Keratinocyte (primary cell): ENCODE measurements around the gene DYNAP. TPM values are rescaled to one million over a fixed set of nuclear protein-coding genes. Genes with fewer than 3 reads are reported as not detected.

Source experiments
- DNase-seq: peaks from one replicate; pipeline ENCODE4 v3.0.0-alpha.2; 2011; ENCODE audit warnings: low read depth, missing footprints, low spot score
- FAIRE-seq: peaks from 2 replicates; lab custom pipeline; 2011; peaks lifted over from hg19 to GRCh38; lab: Jason Lieb, UNC
- H2AFZ ChIP-seq: 2 replicates; pipeline ENCODE4 v1.6.0; 2012; ENCODE audit warnings: low read length, control low read depth, inconsistent platforms; ENCODE audit not compliant: control insufficient read depth
- H3K27ac ChIP-seq: 2 replicates; pipeline ENCODE4 v1.5.1; 2011; ENCODE audit warnings: low read length; ENCODE audit not compliant: control insufficient read depth, insufficient read depth
- H3K27me3 ChIP-seq: 3 replicates; pipeline ENCODE4 v1.6.0; 2011; ENCODE audit warnings: low read length; ENCODE audit not compliant: control insufficient read depth, insufficient read depth; ENCODE audit errors: extremely low read depth
- H3K36me3 ChIP-seq, 2 experiments: 2 replicates in 1 of 2; 3 replicates in 1 of 2; pipeline ENCODE4 v1.5.1; 2011; ENCODE audit warnings: low read length in 2 of 2, mild to moderate bottlenecking in 1 of 2; ENCODE audit not compliant: control insufficient read depth in 2 of 2, insufficient read depth in 2 of 2; ENCODE audit errors: extremely low read depth in 1 of 2
- H3K4me1 ChIP-seq: 3 replicates; pipeline ENCODE4 v1.5.1; 2011; ENCODE audit warnings: low read length; ENCODE audit not compliant: control insufficient read depth, insufficient read depth; ENCODE audit errors: extremely low read depth
- H3K4me2 ChIP-seq: 3 replicates; pipeline ENCODE4 v1.6.0; 2011; ENCODE audit warnings: low read depth, low read length; ENCODE audit not compliant: control insufficient read depth, insufficient read depth; ENCODE audit errors: extremely low read depth
- H3K4me3 ChIP-seq, 3 experiments: fragments of 200-600 bp in 1 of 3; sonication (generic) in 1 of 3; 2 replicates in 2 of 3; 3 replicates in 1 of 3; pipeline ENCODE4 v1.5.1; 2011 to 2016; ENCODE audit warnings: low read length in 3 of 3, mild to moderate bottlenecking in 3 of 3, control low read depth in 2 of 3, inconsistent platforms in 1 of 3, low read depth in 1 of 3, mixed read lengths in 1 of 3, mixed run types in 1 of 3, moderate library complexity in 1 of 3; ENCODE audit not compliant: control insufficient read depth in 2 of 3, insufficient read depth in 2 of 3; ENCODE audit errors: extremely low read depth in 1 of 3
- H3K79me2 ChIP-seq: 2 replicates; pipeline ENCODE4 v1.6.0; 2012; ENCODE audit warnings: low read length; ENCODE audit not compliant: control insufficient read depth, insufficient read depth
- H3K9ac ChIP-seq: 3 replicates; pipeline ENCODE4 v1.6.0; 2011; ENCODE audit warnings: low read length; ENCODE audit not compliant: control insufficient read depth, insufficient read depth; ENCODE audit errors: extremely low read depth
- H3K9me1 ChIP-seq: 3 replicates; pipeline ENCODE4 v1.6.0; 2011; ENCODE audit warnings: low read length; ENCODE audit not compliant: control insufficient read depth, insufficient read depth; ENCODE audit errors: extremely low read depth
- H3K9me3 ChIP-seq: 2 replicates; pipeline ENCODE4 v1.5.1; 2012; ENCODE audit warnings: low read depth, low read length; ENCODE audit not compliant: control insufficient read depth
- H4K20me1 ChIP-seq: 3 replicates; pipeline ENCODE4 v1.6.0; 2011; ENCODE audit warnings: low read length; ENCODE audit not compliant: control insufficient read depth, insufficient read depth; ENCODE audit errors: extremely low read depth
- EZH2 ChIP-seq: IDR thresholded peaks from one replicate; pipeline ENCODE4 v1.6.1; 2012; ENCODE audit warnings: inconsistent platforms, mild to moderate bottlenecking, low read length, moderate library complexity
- dilution Hi-C: fragments of 300-500 bp; cut with MboI; formaldehyde crosslinking; loops from one replicate; pipeline ENCODE4 v1.7.0; 2020; ENCODE audit warnings: low sequenced_read_pairs; ENCODE audit not compliant: extremely low pct_ligation_motif_present
- polyA plus RNA-seq, 5 experiments: library from polyadenylated mRNA; depleted of rRNA in 3 of 5; stranded (reverse) in 3 of 5; stranded (forward) in 1 of 5; unstranded in 1 of 5; fragments of >200 nt; gene quantifications; 1 replicate in 1 of 5; 2 replicates in 3 of 5; 3 replicates in 1 of 5; pipeline versions ENCODE4 v1.2.1 to v1.2.3, GENCODE V29; 2011 to 2012; ENCODE audit warnings: missing spikeins in 2 of 5, low read depth in 1 of 5, low replicate concordance in 1 of 5
- TF ChIP-seq, protein P1 (sequence below), 3 experiments: IDR thresholded peaks in 1 of 3; conservative IDR thresholded peaks in 1 of 3; optimal IDR thresholded peaks in 1 of 3; 2 replicates in 2 of 3; 3 replicates in 1 of 3; pipeline versions ENCODE3 to v1.5.1; 2011; ENCODE audit warnings: low read length in 3 of 3, mild to moderate bottlenecking in 3 of 3, moderate library complexity in 2 of 3, control low read depth in 1 of 3, inconsistent platforms in 1 of 3; ENCODE audit not compliant: insufficient read depth in 2 of 3; ENCODE audit errors: extremely low read depth in 1 of 3

Gene DYNAP
- polyA plus RNA-seq, 1 donor (not counting 4 experiments of a cell fraction or from before 2014, with no cell fraction given), result not detected

DNA sequence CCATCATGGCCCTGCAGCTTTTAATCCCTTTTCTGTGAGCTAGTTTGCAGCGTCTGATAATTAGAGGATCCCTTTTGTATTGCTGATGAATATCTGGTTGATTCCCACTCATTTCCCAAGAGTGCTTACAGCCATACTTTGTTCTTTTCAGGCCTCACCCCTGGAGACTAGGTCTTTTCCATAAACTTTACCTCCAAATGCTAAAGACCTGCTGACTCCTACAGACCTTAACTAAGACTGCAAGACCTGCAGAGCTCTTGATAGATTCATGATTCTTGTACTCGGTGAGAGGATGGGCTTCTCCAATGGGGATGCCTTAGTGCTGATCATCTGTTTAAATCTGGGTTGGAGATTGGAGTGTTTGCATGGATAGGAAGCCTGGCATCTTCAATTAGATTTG lies 33.1 kb upstream of the DYNAP start:
- no peak overlapping the region for H3K27ac ChIP-seq
- FAIRE-seq, result no peak
- no peaks in the 10 kb centered on the region for H3K9me1 ChIP-seq
- TF ChIP-seq EZH2, result no peak
- H3K9me3 ChIP-seq, result no peaks in the 10 kb centered on the region
- no peak overlapping the region for H2AFZ ChIP-seq
- no peak overlapping the region for H3K4me3 ChIP-seq
- no peak for DNase-seq
- H3K4me2 ChIP-seq, result no peak overlapping the region
- no peaks in the 10 kb centered on the region for H3K36me3 ChIP-seq
- no peak overlapping the region for H3K9ac ChIP-seq
- H3K79me2 ChIP-seq, result no peaks in the 10 kb centered on the region
- H3K27me3 ChIP-seq, result no peaks in the 10 kb centered on the region
- no peaks in the 10 kb centered on the region for H3K4me1 ChIP-seq
- no peaks in the 10 kb centered on the region for H4K20me1 ChIP-seq
- dilution Hi-C loops, result no loop called here

GRCh38 chr18:54558609-54559585 lies 32.1 kb upstream of the DYNAP start:
- Histone ChIP-seq H3K9ac (no peak overlapping the region), H3K27me3 (no peaks in the 10 kb centered on the region), H3K27ac (no peak overlapping the region), H3K9me1 (no peaks in the 10 kb centered on the region), H4K20me1 (no peaks in the 10 kb centered on the region), H3K79me2 (no peaks in the 10 kb centered on the region), H3K4me3 (no peak overlapping the region), H2AFZ (no peak overlapping the region), H3K4me2 (no peak overlapping the region), H3K36me3 (no peaks in the 10 kb centered on the region), H3K9me3 (no peaks in the 10 kb centered on the region), H3K4me1 (no peaks in the 10 kb centered on the region)
- FAIRE-seq, result no peak
- no peak for TF ChIP-seq EZH2
- TF ChIP-seq, protein P1, sequence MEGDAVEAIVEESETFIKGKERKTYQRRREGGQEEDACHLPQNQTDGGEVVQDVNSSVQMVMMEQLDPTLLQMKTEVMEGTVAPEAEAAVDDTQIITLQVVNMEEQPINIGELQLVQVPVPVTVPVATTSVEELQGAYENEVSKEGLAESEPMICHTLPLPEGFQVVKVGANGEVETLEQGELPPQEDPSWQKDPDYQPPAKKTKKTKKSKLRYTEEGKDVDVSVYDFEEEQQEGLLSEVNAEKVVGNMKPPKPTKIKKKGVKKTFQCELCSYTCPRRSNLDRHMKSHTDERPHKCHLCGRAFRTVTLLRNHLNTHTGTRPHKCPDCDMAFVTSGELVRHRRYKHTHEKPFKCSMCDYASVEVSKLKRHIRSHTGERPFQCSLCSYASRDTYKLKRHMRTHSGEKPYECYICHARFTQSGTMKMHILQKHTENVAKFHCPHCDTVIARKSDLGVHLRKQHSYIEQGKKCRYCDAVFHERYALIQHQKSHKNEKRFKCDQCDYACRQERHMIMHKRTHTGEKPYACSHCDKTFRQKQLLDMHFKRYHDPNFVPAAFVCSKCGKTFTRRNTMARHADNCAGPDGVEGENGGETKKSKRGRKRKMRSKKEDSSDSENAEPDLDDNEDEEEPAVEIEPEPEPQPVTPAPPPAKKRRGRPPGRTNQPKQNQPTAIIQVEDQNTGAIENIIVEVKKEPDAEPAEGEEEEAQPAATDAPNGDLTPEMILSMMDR (optimal IDR thresholded peaks at IDR 0.05 in 1 of 3, IDR thresholded peaks at IDR 0.05 in 1 of 3, conservative IDR thresholded peaks at IDR 0.05 in 1 of 3; ENCODE audit: extremely low read depth in 1 of 3, insufficient read depth in 2 of 3, low read length in 3 of 3), result peak; percentile 41 to 63 (median 54)
- dilution Hi-C loops, result no loop called here
- no peak for DNase-seq
